ENCODE measurements around the gene CACNA1B. TPM values are rescaled to one million over a fixed set of nuclear protein-coding genes. Genes with fewer than 3 reads are reported as not detected.

CACNA1B gene
- polyA plus RNA-seq, 2 of the 4 experiments (the other 2 are of a cell fraction) = 0.03 to 0.06 TPM

GRCh38 chr9:137879052-137879451 is 1.5 kb downstream of the CACNA1B start:
- CTCF ChIA-PET = no interaction called here
- ATAC-seq = no peak

DNA sequence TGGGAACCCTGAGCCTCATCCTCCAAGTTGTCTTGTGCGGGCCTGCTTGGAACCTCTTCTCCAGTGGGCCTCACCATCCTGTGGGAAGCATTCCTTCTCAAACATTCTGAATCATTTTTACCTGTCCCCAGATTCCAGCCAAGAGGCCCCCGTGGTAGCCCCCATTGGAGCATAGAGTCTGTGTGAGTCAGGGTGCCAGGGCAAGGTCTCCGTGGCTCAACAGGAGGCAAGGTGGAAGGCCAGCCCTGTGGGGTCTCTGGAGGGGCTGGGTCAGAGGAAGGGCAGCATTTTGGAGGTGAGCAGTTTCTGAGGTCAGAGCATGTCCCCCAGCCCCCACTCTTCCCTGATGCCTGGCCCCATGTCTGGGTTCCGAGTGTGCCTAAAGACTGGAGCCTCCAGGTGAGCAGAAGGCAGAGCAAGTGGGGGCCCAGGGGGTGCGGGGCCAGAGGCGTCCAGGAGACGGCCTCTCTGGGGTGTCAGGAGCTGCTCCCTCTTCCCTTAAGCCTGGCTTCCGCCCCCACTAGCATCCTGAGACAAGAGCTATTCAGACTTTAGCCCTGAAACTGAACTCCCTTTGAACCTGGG is 2.1 kb downstream of the CACNA1B start:
- FAIRE-seq (no peak), ATAC-seq (no peak), DNase-seq (ENCODE audit: low read depth in 1 of 2, low spot score in 1 of 2) (no peak)
- TF ChIP-seq FOSL2 (IDR thresholded peaks at IDR 0.05) = no peak
- no peak for TF ChIP-seq FOSL2 (CRISPR knock-in tag; IDR thresholded peaks at IDR 0.05)
- TF ChIP-seq HOXB13 (CRISPR knock-in tag; IDR thresholded peaks at IDR 0.05; ENCODE audit: low read depth) = no peak
- TF ChIP-seq POLR2A (IDR thresholded peaks at IDR 0.05; ENCODE audit: low read length) = no peak
- TF ChIP-seq EP300 (IDR thresholded peaks at IDR 0.05) = no peak
- Histone ChIP-seq H3K9me3 (no peaks in the 10 kb centered on the region), H3K4me2 (no peak overlapping the region), H3K4me1 (no peaks in the 10 kb centered on the region), H3K27ac (no peak overlapping the region), H3K4me3 (no peak overlapping the region)
- ChIA-PET POLR2A (no interaction called here), CTCF (interaction anchor here (1.4 kb wide), 1 partner anchor 11 kb away, joined by 4 read pairs; no protein-coding TSS in a partner anchor)
- WGBS (ENCODE audit: missing lambda C conversion rate) = 25% methylated on average over 6 of the region's 8 CpGs

More at GRCh38 chr9:137879052-137879451, 1.5 kb downstream of the CACNA1B start:
- TF ChIP-seq TFCP2L1 (CRISPR knock-in tag; IDR thresholded peaks at IDR 0.05) = no peak
- 63% methylated on average over 17 of the region's 20 CpGs for WGBS (ENCODE audit: missing lambda C conversion rate)
- Histone ChIP-seq H3K4me1 (no peaks in the 10 kb centered on the region), H3K27ac (no peak overlapping the region), H3K4me2 (no peak overlapping the region), H3K4me3 (no peak overlapping the region), H3K9me3 (no peaks in the 10 kb centered on the region)
- FAIRE-seq = no peak
- no peak for DNase-seq (ENCODE audit: low read depth in 1 of 2, low spot score in 1 of 2)
- POLR2A ChIA-PET = no interaction called here

DNA sequence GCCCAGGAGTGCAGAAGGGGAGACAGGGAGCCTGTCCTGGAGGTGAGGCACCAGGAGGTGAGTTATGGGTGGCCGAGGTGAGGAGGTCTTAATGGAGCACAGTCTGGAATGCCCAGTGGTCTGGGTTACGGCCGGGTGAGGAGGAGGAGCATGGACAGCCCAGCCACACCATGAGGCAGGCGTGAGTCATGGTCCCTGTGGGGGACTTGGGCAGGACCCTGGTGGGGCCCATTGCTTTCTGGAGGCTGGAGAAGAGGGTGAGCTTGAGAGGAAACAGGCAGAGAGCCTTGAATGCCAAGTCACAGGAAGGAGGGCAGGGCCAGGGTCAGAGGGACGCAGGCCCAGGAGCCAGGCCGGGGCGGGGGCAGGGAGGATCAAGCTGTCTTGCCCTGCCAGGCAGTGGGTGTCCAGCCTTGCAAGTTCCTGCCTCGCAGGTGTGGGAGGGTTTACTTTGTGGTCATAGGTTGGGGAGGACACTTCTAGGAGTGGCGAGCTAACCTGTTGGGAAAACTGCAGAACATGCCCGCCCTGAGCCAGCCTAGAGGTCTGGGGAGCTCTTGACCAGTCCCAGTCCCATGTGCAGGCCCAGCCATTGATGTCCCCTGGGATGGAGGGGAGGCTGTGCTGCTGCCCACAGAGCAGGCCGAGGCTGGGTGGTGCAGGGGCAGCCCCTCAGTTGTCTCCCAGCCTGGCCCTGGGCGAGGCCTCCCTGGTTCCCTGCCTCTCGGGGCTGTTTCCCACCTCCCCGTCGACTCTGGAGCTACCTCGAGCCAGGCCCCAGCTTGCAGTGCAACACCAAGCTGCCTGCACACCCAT is 2.8 kb downstream of the CACNA1B start:
- ChIA-PET POLR2A (no interaction called here), CTCF (interaction anchor here (1.0 to 1.4 kb wide), 2 partner anchors 11 to 12 kb away, joined by 3 to 4 read pairs; no protein-coding TSS in a partner anchor)
- FAIRE-seq (no peak), ATAC-seq (no peak), DNase-seq (ENCODE audit: low read depth in 1 of 2, low spot score in 1 of 2) (no peak)
- Histone ChIP-seq H3K9me3 (no peaks in the 10 kb centered on the region), H3K4me3 (no peak overlapping the region), H3K4me1 (no peaks in the 10 kb centered on the region), H3K27ac (no peak overlapping the region), H3K4me2 (no peak overlapping the region)
- no peak for TF ChIP-seq KDM1A (IDR thresholded peaks at IDR 0.05; ENCODE audit: low read depth)
- no peak for TF ChIP-seq CBX8 (IDR thresholded peaks at IDR 0.05)
- TF ChIP-seq ATOH8 (CRISPR knock-in tag; IDR thresholded peaks at IDR 0.05; ENCODE audit: low read depth) = no peak
- no peak for TF ChIP-seq FOSL2 (IDR thresholded peaks at IDR 0.05)
- TF ChIP-seq FOSL2 (CRISPR knock-in tag; IDR thresholded peaks at IDR 0.05) = no peak
- TF ChIP-seq FOXS1 (CRISPR knock-in tag; IDR thresholded peaks at IDR 0.05) = no peak
- no peak for TF ChIP-seq MYC (IDR thresholded peaks at IDR 0.05; ENCODE audit: borderline replicate concordance, low read length)
- no peak for TF ChIP-seq CHD2 (IDR thresholded peaks at IDR 0.05; ENCODE audit: low read length, partially characterized antibody)
- TF ChIP-seq ZSCAN20 (CRISPR knock-in tag; IDR thresholded peaks at IDR 0.05) = no peak
- TF ChIP-seq, protein P1, sequence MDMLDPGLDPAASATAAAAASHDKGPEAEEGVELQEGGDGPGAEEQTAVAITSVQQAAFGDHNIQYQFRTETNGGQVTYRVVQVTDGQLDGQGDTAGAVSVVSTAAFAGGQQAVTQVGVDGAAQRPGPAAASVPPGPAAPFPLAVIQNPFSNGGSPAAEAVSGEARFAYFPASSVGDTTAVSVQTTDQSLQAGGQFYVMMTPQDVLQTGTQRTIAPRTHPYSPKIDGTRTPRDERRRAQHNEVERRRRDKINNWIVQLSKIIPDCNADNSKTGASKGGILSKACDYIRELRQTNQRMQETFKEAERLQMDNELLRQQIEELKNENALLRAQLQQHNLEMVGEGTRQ (IDR thresholded peaks at IDR 0.05) = no peak
- TF ChIP-seq HES2 (IDR thresholded peaks at IDR 0.05) = no peak
- TF ChIP-seq HDAC2 (IDR thresholded peaks at IDR 0.05) = no peak
- no peak for TF ChIP-seq HEYL (CRISPR knock-in tag; IDR thresholded peaks at IDR 0.05)
- no peak for TF ChIP-seq ZFP36 (IDR thresholded peaks at IDR 0.05; ENCODE audit: borderline replicate concordance, partially characterized antibody)
- TF ChIP-seq MAZ (IDR thresholded peaks at IDR 0.05; ENCODE audit: borderline replicate concordance, low read depth, low read length) = no peak
- WGBS (ENCODE audit: missing lambda C conversion rate) = 52% methylated on average over 12 of the region's 16 CpGs
